ENCODE data around the gene KRT28.
A peak's percentile ranks its signal among the peaks of the same experiment; 100 is the strongest.
"Not testable (repeated sequence)": the region's sequence is repeated elsewhere in the genome, so short reads cannot be mapped to it uniquely, and the experiment has no call there.

The KRT28 gene

GRCh38 chr17:40779181-40779909, 20.4 kb downstream of the KRT28 start:
- no peak for DNase-seq (ENCODE audit: low spot score)

- peak; percentile 66 for DNase-seq (ENCODE audit: low spot score)
These were observed 21.3 kb downstream of the KRT28 start for GRCh38 chr17:40778461-40778860.

GRCh38 chr17:40777971-40778370, 21.8 kb downstream of the KRT28 start:
- DNase-seq (ENCODE audit: low spot score): peak; percentile 77

- no peak for DNase-seq (ENCODE audit: low spot score)
These were observed 22.3 kb downstream of the KRT28 start for GRCh38 chr17:40777459-40777858.

DNA sequence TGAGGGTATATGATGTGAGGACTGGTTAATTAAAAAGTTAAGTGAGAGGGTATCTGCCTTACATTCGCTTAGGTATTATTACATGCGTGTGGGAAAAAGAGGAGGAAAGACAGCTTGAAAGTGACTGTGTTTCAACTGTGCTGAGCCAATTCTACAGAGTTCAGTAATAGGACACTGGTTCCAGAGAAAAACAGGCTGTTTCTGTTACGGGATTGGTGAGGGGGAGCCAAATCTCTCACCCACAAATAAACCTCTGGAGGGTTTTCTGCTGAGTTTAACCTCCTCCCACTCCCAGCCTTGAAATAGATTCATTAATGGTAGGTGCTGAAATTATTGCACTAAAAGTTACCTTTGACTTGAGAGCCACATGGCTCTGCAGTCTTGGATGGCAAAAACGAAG, 23.8 kb downstream of the KRT28 start:
- no peak for DNase-seq (ENCODE audit: low spot score)

- DNase-seq (ENCODE audit: low spot score): no peak
These were observed 27.7 kb downstream of the KRT28 start, which contains the start of gene KRT26 for GRCh38 chr17:40772101-40772500. TSS of gene KRT26 (minus strand) at chr17:40772201. CDS start at chr17:40772113, 88 bp downstream.

DNA sequence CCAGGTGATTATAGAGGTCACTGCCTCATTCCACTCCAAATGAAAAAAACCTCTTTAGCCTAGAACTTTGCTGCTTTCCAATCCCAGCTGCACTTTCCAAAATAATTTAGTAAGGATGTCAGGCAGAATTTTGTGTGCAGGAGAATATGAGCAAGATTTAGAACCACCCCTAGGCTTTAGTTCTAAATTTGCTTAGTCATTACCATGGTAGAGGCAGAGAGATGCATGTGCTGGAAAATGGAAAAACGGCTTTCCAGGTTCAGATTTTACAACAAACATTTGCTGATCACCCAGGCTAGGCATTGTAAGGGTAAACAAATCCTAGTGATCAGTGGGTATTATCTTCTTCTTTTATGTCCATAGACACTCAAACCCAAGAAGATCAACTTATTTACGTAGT, 34.1 kb downstream of the KRT28 start:
- DNase-seq (ENCODE audit: low spot score): no peak

DNA sequence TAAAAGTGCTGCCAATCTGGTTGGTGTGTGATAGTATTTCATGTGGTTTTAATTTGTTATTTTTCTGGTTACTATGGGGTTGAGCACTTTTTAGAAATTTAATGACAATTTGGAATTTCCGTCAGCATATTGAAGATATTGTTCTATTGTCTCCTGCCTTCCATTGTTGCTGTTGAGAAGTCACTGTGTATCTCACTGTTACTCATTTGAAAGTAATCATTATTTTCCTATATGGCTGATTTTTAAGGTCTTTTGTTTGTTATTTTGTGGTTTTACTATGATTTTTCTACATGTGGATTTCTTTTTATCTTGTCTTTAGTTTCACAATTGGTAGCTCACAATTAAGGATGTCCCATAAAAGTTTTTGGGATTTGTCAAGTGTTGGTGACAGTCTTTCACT, 36.0 kb downstream of the KRT28 start:
- DNase-seq (ENCODE audit: low spot score): no peak

DNA sequence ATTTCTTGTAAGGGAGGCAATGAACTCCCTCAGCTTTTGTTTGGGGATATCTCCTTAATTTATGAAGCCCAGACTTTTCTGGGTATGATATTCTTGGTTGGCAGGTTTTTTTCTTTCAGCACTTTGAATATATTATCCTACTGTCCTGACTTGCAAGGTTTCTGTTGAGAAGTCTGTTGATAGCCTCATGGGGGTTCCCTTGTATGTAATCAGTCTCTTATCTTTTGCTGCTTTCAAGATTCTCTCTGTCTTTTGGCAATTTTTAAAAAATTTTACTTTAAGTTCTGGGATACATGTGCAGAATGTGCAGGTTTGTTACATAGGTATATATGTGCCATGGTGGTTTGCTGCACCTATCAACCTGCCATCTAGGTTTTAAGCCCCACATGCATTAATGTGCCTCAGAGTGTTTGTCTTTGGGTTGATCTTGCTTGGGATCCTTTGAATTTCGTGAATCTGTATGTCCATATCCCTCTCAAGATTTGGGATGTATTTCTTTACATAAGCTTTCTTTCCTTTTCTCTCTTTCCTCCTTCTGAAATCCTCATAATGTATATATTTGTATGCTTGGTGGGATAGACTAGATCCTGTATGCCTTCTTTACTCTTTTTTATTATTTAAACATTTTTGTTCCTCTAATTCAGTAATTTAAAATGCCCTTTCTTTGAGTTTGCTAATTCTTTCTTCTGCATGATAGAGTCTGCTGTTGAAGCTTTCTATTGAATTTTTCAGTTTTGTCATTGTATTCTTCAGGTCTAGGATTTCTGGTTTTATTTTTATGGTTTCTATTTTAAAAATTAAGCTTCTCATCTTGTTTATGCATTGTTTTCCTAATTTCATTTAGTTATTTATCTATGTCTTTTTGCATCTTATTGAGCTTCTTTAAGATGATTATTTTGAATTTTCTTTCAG, 39.4 kb downstream of the KRT28 start:
- no peak for DNase-seq (ENCODE audit: low spot score)

DNA sequence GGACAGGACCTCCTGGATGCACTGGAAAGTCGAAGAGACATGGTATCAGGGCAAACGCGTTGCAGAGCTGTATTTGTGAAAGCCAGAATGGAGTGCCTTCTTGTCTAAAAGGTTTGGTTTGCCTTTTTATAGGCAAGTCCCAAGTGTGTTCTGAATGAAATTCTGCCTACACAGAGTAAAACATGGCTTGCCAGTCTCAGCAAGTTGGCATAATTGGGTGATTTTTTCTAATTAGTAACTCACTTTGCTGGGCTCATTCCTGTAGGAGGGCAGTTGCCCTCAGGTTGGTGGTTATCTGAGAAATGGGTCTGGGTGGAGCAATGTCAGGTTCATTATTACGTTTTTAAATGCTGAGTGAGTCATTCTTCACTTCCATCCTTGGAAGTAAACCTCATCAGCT, 44.5 kb downstream of the KRT28 start, which contains the start of gene KRT25:
KRT25 (minus strand) TSS at position 101 of the 400 bp plus-strand sequence; CDS start at position 41, 60 bp downstream.
- no peak for DNase-seq (ENCODE audit: low spot score)

DNA sequence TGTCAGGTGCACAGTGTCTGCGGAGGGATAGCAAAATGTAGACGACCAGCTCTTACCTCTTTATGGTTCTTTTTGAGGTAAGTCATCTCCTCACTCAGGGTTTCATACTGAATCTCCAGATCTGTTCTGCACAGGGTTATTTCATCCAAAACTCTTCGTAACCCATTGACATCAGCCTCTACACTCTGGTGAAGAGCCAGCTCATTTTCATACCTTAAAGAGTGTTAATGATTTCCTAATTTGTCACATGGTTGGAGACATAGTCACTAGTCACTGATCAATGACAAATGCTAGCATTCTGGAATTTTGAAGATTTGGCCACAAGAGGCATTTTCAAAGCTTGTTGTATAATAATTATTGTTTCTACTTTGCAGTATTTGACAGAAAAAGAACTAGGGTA, 46.0 kb downstream of the KRT28 start:
- DNase-seq (ENCODE audit: low spot score): no peak

DNA sequence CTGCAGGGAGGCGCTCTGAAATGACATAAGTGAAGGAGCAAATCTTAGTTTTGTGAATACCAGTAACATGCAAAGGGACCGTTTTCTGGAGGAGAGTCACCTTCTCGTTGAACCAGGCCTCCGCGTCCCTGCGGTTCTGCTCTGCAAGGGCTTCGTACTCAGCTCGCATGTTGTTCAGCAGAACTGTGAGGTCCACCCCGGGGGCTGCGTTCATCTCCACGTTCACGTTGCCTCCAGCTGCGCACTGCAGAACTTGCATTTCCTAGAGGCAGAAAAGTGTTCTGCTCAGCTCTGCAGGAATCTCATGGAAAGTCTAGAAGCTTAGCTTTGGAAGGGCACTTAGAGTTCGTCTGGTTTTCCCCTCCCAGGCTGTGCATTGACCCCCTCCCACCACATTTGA, 48.7 kb downstream of the KRT28 start:
- no peak for DNase-seq (ENCODE audit: low spot score)

DNA sequence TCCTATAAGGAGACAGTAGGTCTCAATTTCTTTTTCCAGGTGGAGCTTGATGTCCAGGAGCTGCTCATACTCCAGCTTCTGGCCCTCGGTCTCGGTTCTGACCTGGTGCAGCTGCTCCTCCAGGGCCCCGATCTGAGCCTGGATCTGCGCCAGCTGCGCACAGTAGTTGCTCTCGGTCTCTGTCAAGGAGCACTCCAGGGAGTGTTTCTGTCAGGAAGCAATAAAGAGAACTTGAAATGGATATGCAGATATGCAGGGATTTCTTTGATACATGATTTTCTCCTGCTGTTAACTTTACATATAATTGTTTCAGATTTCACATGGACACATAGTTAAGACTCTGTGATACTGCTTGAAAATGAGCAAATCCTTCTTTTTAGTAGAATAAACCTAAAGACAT, 49.4 kb downstream of the KRT28 start:
- DNase-seq (ENCODE audit: low spot score): no peak

GRCh38 chr17:40748666-40749065, 51.1 kb downstream of the KRT28 start:
- not testable (repeated sequence) for DNase-seq (ENCODE audit: low spot score)
